GM18873 (cell line): ENCODE results near the gene SCYGR3.
A peak's percentile ranks its signal among the peaks of the same experiment; 100 is the strongest.
"Not testable (repeated sequence)": the region's sequence is repeated elsewhere in the genome, so short reads cannot be mapped to it uniquely, and the experiment has no call there.

Experiments
- ATAC-seq: cut with Tn5 transposase; IDR thresholded peaks from one replicate; pipeline ENCODE4 v1.9.1; 2021; ENCODE audit warnings: mild to moderate bottlenecking, moderate library complexity, moderate number of reproducible peaks; ENCODE audit not compliant: unreplicated experiment, low FRiP score

Gene SCYGR3

DNA sequence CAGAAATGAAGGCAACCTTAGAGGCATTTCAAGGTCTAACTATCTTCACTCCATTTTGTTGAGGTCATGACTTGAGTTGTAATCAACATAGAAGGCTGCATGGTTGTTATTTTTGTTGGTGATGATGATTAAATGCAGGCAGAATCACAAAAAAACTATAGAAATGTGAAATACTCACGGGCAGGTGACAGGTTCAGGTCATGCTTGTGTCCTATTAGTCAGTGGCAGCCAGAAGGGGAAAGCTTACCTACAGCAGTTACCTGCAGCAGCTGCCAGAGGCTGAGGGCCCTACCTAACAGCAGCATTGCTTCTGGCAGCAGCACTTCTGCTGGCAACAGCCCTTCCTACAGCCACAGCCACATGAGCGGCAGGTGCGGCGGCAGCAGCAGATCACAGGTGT, 394 bp downstream of the SCYGR3 start:
- no peak for ATAC-seq

DNA sequence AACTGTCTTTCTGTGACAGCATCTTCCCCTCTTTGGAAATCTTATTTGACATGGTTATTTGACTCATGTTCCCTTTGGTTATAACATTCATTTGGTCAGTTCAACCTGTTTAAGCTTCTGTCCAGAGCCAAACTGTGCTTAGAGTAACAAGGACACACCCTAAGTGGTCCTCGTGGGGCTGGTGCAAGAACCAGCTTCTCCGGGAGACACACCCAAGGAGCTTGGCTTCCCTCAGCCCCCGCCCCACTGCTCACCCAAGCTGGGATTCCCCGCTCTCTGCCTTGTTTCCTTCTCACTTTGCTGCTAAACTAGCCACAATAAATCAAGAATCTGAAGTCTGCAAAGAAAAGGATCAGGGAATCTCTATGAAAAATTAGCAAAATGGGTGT, 1.4 kb downstream of the SCYGR3 start:
- no peak for ATAC-seq

DNA sequence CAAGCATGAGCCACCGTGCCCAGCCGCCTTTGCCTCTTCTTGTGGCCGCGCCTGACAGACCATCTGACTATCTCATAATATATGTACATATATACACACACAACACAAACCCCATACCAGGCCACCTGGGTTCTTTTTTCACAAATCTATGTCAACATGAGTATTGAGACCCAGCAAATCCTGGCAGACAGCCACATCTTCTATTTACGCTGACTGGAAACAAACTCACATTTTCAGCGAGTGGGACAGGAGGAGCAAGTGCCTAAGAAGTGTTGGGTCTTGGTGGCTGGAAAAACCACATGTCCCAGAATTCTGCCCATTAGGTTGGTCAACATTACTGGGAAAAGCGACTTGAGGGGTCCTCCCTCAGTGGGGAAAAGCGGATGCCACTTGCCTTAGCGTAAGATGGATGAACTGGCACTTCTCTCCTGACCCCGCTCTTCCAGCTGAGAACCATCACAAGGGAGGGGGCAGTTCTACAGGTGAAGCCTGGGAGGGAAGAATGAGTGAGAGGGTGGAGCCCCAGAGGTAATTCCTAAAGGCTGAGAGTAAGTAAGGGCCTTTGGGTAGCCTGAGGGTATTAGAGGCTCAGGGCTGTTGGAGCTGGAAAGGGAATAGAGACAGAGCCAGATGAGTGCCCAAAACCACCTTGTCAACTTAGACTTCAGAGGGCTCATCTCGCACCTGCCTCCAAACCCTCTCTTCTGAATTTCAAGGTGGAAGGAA, 1.9 kb downstream of the SCYGR3 start:
- no peak for ATAC-seq

DNA sequence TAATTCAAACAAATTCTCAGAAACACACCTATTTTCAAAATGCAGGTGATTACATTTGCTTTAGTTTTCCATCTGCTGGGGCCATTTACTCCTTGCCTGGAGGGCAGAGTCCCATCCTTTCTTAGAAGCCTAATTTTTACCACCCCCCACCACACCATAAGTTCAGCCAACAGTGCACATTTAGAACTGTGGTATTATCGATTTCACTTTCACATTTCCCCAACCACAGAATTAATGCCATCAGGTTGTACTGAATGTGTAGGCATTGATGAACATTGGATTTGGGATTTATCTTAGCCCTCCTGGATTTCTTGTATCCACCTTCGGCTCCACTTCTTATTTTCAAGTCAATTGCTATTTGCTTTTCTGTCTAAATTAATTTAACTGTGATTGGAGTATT, 4.5 kb downstream of the SCYGR3 start:
- ATAC-seq, result no peak

DNA sequence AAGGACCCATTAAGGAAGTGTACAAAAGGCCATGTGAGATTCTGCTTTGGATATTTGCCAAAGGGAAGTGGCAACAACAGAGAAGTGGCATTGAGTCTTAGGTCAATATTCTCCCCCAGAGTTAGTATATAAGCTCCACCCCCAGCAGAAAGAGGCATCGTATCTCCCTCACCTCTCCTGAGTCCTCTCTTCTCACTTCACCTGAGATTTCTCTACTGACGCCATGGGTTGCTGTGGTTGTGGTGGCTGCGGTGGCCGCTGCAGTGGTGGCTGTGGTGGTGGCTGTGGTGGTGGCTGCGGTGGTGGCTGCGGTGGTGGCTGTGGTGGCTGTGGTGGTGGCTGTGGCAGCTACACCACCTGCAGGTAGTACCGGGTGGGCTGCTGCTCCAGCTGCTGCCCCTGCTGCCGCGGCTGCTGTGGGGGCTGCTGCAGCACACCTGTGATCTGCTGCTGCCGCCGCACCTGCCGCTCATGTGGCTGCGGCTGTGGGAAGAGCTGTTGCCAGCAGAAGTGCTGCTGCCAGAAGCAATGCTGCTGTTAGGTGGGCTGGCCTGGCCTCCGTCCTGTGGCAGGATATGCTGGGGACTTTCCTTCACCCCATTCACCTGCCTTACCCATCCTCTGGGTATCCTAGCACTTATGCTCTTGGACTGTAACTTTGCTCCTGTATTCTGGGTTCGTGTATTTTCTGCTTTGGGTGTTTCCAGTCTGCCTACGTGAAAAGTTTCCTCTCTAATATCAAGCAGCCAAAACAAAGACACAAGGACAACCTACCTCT, 5.9 kb downstream of the SCYGR3 start:
- no peak for ATAC-seq

DNA sequence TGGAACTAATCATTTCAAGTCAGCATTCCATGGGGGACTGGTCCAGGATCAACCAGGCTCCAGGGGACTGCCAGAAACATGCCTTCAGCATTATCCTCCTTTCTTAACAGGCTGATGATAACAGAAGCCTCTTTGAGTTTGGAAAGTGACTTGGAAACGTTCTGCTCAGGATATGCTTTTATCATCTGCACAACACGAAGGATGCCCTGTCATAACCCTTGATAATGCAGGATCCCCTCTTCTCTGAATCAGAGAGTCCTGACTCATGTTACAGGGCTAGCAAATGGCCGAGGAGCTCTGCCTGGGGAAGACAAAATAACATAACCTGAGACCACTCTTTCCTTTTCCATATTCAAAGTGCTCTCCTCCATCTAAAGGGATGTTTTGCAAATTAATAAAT, 6.7 kb downstream of the SCYGR3 start:
- ATAC-seq, result no peak

DNA sequence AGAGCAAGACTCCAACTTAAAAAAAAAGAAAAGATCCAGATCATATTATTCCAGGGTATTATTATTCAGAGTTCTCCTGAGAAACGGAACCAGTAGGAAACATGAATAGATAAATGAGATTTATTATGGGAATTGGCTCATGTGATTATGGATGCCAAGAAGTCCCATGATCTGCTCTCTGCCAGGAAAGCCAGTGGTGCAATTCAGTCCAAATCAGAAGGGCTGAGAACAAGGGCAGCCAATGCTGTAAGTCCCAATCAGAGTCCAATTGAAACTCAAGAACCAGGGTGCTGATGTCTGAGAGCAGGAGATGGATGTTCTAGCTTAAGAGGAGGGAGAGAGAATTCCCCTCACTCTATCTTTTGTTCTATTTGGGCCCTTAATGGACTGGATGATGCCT, 8.2 kb downstream of the SCYGR3 start:
- no peak for ATAC-seq

DNA sequence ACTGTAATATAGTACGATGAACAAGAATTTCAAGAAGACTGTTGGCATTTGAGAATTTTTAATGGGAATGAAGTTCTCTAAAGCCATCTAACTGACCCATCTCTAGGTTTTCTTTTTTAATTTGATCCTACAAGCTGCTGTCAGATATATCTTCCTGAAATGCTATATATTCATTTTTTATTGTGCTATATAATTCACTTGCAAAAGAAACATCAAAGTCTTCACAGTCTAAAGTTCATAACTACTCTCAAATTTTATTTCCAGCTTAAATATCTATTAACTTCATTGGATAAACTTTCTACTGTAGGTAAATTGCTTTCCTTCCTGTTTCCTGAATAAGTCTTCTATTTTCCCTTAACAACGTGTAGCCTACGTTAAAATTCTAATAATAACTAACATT, 12.3 kb downstream of the SCYGR3 start:
- ATAC-seq, result no peak

DNA sequence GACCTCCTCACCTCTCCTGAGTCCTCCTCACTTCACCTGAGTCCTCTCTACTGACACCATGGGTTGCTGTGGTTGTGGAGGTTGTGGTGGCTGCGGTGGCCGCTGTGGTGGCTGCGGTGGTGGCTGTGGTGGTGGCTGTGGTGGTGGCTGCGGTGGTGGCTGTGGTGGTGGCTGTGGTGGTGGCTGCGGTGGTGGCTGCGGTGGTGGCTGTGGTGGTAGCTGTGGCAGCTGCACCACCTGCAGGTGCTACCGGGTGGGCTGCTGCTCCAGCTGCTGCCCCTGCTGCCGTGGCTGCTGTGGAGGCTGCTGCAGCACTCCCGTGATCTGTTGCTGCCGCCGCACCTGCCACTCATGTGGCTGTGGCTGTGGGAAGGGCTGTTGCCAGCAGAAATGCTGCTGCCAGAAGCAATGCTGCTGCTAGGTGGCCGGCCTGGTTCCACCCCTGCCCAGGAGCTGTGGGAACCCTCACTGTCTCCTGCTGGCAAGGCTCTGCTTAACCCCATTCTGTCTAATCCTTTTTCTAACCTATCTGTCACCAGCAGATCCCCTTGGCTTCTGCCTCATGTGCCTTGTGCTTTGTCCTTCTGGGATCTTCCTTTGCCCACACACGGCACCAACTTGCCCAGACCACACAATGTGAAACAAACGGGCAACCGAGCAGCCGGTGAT, 15.7 kb downstream of the SCYGR3 start, which contains the start of gene SCYGR2:
SCYGR2 (plus strand) TSS at position 59 of the 669 bp plus-strand sequence; CDS start at position 59, 0 bp downstream.
- not testable (repeated sequence) for ATAC-seq

DNA sequence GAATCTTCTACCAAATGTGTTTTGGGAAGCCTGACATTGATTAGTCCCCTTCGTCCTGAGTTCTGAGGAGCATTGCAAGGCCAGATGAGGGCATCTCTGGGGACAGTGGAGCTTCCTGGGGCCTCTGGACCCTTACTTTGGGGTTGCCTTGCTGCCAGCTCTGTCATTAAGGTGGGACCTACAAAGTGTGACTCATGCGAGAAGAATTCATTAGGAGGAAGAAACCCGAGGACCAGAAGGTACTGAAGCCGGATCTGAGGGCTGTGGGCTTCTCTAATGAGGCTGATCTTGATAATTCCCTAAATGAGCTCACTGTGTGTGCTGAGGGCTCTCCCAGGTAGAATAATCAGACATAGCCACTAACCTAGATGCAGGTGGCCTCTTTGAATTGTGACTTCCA, 16.6 kb downstream of the SCYGR3 start:
- no peak for ATAC-seq

DNA sequence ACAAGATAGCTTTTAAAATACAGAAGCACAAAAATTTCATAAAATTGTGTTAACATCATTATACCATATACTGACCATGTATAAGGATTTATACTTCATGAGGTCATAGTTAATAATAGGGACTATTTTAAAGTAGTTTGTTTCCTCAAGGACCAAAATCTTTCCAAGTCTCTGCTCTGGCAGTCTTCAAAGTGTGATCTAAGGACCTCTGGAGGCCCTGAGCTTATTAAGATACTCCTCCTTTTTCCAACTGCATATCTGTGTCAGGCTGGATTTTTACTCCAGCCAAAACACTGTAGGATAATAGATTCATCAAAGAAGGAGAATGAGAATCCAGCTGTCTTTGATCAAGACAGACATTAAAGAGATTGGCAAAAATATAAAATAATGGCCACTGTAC, 17.6 kb downstream of the SCYGR3 start:
- no peak for ATAC-seq

DNA sequence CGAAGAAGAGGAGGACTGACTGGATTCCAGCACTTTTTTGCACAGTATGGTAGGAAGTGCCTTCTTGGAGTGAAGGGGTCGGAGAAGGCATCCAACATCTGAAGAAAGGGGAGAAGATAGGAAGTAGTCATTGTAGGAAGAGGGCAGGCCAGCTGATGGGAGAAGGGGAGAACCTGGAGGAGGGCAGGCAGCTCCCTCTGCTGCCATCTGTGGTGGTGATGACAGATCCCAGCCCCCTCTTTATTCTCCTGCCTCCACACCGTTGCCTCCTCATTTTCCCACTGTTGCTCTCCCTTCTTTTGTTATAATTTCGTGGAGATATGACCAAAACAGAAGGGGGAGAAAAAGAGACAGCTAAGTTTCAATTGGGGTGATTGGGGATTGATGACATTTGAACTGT, 18.8 kb downstream of the SCYGR3 start:
- ATAC-seq, result no peak

DNA sequence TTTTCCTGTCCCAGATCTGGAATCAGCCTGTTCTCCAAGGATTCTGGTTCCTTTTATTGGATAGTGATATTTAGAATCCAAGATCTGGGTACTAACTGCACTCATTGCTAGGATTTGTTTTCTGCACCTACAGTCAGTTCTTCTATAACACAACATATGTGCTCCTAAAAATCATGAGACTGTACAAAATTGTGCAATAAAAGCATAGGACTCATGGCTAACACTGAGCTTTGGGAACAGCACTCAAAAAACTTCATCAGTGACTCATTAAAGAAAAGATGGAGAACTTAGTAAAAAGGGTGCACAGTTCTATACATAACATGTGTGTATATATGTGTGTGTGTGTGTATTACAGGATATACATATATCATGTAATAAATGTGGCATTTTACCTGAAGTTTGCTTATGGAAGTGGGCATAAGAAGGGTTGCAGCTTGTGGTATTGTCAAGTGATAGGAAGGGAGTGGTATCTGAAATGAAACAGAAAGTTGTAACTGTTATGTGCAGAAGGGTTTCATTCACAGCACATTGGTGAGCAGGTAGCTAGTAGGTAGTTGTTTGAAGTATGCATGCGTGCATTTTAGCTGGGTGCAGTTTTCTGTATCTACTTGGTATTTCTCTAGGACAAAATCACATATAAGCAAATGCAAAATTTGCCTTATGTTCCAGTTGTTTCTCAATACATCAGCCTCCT, 21.8 kb downstream of the SCYGR3 start:
- peak; percentile 59 for ATAC-seq

DNA sequence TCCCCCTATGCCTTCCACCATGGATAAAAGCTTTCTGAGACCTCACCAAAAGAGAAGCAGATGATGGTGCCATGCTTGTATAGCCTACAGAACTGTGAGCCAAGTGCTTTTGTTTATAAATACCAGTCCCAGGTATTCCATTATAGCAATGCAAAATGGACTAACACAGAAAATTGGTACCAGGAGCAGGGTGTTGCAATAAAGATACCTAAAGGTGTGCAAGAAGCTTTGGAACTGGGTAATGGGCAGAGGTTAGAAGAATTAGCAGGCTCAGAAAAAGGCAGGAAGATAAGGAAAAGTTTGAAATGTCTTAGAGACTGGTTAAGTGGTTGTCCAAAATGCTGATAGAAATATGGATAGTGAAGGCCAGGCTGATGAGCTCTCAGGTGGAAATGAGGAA, 32.3 kb downstream of the SCYGR3 start:
- ATAC-seq, result no peak

DNA sequence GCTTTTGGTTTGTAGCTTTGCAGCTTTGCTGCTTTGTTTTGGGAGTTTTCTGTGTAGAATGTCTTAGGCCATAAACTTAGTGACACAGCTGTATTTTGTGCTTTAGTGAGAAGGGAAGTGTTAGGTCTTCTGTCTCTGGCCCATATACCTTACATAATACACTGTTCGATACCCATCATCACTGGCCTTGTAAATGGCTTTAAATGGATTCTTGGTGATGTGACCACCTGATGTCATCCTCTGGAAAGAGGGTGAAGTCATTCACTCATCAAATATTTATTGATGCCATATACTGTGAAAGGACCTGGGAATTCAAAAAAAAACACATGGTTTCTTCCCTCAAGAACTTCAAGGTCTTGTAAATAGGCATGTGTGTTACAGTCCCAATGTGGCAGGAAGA, 34.8 kb downstream of the SCYGR3 start:
- ATAC-seq, result no peak

DNA sequence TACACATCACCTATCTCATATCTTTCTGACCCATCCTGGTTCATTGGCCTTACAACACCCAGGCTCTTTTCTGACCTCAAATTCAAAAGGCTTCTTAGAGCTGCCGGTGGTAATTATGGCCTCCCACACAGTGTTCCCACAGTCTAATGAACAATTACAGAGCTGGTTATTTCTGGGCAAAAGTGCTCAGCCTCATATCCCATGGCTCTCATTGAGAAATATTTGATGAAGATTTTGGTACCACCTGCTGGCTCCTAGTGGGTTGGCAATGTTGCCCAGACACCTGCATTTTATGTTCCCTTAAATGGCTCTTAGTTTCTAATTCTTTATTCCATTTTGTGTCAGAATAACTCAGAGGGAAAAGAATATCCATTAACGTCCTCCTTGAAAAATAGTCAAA, 36.0 kb downstream of the SCYGR3 start:
- ATAC-seq, result no peak

DNA sequence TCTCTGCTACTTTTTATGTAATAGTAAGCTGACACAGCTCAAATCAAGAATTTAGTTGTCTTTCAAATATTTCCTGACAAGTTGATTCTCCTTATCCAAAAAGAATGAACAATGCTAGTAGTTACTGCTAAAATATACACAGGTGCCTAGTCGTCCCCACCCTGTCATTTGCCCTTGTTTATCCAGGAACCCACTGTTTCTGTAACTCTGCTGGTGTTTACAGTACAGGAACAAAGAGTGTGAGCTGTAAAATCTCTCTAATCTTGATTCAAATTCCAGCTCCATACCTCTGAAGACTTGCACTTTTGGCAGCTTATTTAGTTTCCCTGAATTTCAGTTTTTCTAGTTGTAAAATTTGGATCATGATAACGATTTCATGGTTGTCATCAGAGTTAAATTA, 37.1 kb downstream of the SCYGR3 start:
- ATAC-seq, result no peak

DNA sequence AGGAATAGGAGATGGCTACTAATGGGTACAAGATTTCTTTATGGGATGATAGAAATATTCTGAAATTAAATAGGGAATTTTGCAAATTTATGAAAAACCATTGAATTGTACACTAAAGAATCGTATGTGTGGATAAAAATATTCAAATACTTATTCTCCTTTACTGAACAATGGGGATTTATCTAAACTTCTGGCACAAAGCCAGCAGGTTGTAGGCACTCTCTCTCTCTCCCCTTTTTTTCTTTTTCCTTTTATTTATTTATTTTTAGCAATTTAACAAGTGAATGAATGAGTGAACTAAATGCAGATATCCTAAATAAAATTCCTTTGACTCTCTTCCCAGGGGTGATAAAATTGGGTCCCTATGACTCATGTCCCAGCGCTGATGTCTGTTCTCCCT, 37.8 kb downstream of the SCYGR3 start:
- ATAC-seq, result no peak

DNA sequence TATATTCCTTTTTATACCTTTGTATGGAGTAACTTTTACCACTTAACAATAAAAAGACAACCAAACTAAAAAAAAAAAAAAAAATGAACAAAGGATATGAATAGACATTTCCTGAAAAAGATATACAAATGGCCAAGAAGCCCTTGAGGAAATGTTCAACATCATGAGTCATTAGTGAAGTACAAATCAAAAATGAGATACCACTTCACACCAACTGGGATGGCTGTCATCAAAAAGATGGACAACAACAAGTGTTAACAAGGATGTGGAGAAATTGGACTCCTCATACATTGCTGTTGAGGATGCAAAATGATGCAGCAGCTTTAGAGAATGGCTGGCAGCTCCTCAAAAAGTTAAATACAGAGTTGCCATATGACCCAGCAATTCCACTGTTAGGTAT, 38.5 kb downstream of the SCYGR3 start:
- no peak for ATAC-seq

DNA sequence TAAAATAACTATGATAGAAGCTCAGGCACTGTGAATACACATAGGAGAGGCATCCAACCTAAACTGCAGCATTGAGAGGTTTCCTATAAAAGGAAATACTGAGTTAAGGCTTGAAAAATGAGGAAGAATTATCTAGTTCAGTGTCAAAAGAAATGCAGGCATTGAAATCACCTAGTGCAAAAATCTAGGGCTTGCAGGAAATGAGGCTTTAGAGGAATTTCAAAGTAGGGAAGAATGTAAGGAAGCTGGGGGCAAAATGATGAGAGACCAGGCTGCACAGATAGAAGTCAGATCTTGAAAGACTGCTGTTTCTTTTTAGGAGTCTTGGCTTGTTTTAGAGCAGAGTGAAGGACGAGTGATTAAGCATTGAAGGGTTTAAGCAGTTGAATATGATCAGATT, 44.0 kb downstream of the SCYGR3 start:
- no peak for ATAC-seq

DNA sequence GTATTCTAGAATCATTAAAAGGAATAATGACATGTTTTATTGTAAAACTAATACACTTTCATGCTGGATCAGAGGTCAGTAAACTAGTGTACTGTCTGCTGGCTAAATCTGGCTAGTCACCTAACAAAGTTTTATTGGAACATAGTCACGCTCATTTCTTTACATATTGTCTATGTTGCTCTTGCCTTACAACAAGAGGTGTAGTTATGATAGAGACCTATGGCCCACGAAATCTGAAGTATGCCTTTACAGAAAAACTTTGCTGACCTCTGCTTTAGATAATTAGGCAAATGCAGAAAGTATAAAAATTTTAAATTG, 45.8 kb downstream of the SCYGR3 start:
- ATAC-seq, result no peak
